ENCODE results near the gene C16orf95.
"Not testable (repeated sequence)": the region's sequence is repeated elsewhere in the genome, so short reads cannot be mapped to it uniquely, and the experiment has no call there.

C16orf95 gene

GRCh38 chr16:87347932-87348615 is 30.9 kb upstream of the C16orf95 start:
- DNase-seq (ENCODE audit: extremely low read depth in 1 of 2, low read depth in 1 of 2), result no peak

DNA sequence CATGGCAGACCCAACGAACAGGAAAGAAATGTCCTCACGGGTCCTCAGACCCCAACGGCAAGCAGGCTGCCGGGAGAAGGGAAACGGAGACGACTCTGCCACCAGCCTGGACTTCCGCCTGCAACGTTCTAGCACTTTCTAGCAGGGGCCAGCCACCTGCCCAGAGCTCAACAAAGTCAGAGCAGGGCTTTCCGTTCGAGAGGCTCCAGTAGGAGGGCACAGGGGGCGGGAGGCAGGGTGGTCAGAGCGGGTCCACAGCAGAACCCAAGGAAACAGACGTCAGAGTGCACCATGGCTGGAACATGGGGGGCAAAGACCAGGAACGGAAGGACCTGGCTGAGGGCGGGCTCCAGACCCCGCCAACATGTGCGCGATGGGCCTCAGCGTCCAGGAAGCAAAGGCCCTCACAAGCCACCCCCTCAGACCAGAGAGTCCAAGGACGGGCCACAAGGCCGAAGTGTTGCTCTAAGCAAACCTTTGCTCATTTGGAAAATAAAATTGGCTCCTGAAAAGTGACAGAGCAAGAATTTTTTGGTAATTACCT is 29.4 kb upstream of the C16orf95 start:
- DNase-seq (ENCODE audit: extremely low read depth in 1 of 2, low read depth in 1 of 2), result no peak

- DNase-seq (ENCODE audit: extremely low read depth in 1 of 2, low read depth in 1 of 2), result no peak
Observed at GRCh38 chr16:87345726-87346424, 28.7 kb upstream of the C16orf95 start.

GRCh38 chr16:87344931-87345631 is 27.9 kb upstream of the C16orf95 start:
- DNase-seq (ENCODE audit: extremely low read depth in 1 of 2, low read depth in 1 of 2), result peak; percentile 18 to 24

DNA sequence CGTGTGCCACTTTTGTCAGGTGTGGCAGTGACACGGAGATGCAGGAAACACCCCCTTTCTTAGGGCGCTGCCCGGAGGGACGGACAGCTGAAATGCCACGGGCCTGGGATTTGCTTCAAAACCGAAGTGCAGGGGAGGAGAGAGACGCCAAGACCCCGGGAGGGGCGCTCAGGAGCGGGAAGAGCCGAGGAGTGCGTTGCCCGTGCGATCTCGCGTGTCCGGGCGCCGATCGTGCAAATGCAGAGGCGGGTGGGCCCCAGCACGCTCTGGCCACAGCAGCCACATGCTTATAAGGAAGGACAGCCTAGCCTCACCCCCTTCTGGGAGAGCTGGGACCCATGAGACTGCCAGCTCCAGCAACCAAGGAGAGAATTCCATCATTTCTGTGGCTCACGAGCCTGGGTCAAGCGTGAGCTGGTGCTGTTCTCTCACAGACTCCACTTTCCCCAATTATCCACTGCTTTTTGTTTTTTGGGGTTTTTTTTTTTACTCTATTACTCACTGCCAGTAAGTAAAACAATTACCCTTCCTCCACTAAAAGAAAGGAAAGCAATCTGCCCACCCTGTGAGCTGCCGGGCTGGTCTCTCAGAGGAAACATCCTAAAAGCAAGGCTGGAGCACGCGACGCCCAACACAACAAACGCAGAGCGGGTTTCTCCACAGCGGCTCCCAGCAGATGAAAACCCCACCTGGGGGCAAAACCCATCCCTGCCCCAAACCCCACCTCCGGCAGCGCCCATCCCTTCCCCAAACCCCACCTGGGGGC is 27.2 kb upstream of the C16orf95 start:
- DNase-seq (ENCODE audit: extremely low read depth in 1 of 2, low read depth in 1 of 2), result no peak

- DNase-seq (ENCODE audit: extremely low read depth in 1 of 2, low read depth in 1 of 2), result no peak
Observed at GRCh38 chr16:87343753-87344050, 26.5 kb upstream of the C16orf95 start.

GRCh38 chr16:87342978-87343752 is 26.0 kb upstream of the C16orf95 start:
- no peak for DNase-seq (ENCODE audit: extremely low read depth in 1 of 2, low read depth in 1 of 2)

DNA sequence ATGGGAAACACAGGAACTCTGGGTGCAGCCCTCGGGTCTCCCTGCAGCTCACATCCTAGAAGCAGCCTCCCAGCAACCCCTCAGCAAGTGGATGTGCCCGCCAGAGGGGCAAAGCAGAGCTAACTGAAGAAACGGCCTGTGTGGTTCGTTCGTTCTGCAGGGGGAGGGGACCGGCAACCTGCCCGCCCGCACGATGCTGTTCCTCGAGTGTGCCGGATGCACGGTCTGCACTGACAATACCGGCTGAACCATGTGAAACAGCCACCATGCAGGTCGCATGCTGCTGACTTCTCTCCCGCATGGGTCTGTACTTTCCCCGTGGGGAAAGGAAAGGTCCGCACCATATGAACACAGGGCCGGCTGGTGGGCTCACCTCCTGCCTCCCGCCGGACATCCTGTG is 25.3 kb upstream of the C16orf95 start:
- no peak for DNase-seq (ENCODE audit: extremely low read depth in 1 of 2, low read depth in 1 of 2)

DNA sequence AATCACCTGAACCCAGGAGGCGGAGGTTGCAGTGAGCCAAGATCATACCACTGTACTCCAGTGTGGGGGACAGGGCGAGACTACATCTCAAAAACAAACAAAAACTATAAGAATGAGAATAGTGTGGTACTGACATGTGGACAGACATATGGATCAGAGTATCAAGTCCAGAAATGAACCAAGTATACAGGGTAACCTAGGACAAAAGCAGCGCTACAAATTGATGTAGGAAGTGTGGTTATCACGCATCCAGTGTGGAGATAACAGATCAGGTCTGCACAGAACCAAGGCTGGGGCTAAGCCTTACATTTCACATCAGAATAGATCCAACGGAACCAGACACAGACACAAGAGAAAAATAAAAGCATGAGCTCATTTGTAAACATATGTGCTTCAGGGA is 23.0 kb upstream of the C16orf95 start:
- no peak for DNase-seq (ENCODE audit: extremely low read depth in 1 of 2, low read depth in 1 of 2)

- DNase-seq (ENCODE audit: extremely low read depth in 1 of 2, low read depth in 1 of 2), result not testable (repeated sequence)
Observed at GRCh38 chr16:87339724-87340105, 22.5 kb upstream of the C16orf95 start.

DNA sequence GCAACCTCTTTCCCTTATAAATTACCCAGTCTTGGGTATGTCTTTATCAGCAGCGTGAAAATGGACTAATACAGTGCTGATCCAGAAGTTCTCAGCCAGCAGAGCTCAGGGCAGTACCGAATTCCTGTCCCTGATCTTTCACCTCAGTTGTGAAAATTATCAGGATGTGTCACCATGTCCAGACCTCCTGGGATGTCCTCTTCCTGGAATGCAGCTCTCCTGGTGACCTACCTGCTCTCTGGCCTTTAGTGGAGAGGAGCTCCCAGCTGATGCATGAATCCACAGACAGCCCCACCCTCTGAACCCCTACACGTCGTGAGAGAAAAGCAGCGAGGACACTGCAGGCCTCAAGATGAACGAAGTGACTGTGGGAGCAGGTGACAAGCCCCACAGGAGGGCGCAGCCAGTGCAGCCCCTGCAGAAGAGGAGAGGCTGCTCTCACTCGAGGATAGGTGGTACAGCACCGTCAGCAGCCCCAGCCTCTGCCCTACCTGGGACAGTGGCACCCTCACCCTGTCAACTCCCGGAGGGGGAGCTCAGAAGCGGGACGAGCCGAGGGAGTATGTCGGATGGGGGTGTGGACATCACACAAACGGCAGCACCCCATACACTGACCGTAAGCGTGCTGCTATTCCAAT is 22.0 kb upstream of the C16orf95 start:
- no peak for DNase-seq (ENCODE audit: extremely low read depth in 1 of 2, low read depth in 1 of 2)

- no peak for DNase-seq (ENCODE audit: extremely low read depth in 1 of 2, low read depth in 1 of 2)
Observed at GRCh38 chr16:87338155-87338765, 21.1 kb upstream of the C16orf95 start.

- no peak for DNase-seq (ENCODE audit: extremely low read depth in 1 of 2, low read depth in 1 of 2)
Observed at GRCh38 chr16:87337262-87337771, 20.1 kb upstream of the C16orf95 start.

- no peak for DNase-seq (ENCODE audit: extremely low read depth in 1 of 2, low read depth in 1 of 2)
Observed at GRCh38 chr16:87336434-87337240, 19.4 kb upstream of the C16orf95 start.

DNA sequence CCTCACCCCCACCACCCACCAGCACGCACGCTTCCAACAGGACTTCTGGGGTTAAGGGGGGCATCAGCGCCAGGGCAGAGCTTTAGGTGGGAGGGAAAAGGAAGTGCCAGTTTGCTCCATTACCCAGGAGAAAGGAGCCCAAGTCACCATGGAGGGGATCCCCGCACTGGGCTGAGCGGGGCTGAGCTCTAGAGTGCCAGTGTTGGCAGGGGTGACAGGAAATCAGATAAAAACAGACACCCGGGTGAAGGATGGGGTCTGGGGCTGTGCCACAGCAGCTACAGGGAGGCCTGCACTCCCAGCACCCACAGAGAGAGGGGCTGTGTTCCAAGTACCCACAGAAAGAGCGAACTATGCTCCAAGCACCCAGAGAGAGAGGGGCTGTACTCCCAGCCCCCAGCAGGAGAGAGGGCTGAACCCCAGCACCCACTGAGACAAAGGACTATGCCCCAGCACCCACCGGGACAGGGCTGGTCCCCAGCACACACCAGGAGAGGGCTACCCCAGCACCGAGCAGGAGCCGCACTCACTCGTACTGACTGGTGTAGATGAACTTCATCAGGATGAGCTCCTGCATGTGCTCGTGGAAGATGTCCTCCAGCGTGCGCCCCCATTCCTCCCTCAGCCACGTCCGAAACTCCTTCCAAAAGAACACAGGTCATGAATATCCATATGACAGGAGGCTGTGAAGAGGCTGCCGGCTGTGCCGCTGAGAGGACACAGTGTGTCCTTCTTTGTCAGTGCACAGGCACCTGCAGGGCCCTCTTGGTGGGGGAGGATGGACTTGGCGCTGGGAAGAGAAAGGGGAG is 18.6 kb upstream of the C16orf95 start:
- DNase-seq (ENCODE audit: extremely low read depth in 1 of 2, low read depth in 1 of 2), result no peak

DNA sequence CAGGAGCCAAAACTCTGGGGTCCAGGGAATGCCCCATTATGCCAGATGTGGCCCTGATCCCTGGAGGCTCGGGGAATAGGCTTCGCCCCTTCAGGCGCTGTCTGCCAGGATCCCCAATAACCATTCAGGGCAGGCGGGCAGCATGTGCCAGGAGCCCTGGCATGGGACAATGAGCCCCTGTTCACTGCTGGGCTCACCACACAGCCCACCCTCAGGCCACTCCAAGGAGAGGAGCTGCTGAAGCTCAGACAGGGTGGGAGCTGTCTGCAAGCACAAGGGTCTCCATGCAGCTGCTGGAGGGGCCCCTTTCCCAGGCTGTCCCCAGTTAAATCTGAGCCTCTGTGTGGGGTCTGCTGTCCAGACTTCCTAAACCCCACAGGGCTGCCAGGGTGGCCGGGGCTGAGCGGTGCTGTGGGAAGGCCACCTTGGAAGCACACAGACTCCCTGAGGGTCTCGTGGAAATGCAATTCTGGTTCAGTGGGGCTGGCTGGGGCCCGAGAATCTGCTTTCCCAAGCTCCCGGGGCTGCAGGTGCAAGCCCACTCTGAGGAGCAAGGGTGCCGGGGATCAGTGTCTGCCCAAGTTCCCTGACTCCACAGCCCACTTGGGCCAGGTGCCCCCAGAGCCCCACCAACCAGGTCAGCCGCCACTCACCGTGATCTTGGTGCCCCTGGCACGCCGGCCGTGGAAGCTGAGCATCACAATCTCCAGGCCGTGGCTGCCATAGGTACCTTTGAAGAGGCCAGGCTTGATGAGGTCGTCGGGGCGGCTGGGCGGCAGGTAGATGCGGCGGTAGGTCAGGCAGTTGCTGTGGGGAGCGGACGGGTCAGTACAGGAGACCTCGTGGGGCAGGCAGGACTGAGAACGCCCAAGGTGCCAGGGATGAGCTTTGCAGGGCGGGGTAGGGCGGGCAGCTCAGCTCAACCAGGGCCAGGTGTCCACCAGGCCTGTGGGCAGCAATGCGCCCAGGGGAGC is 17.7 kb upstream of the C16orf95 start:
- no peak for DNase-seq (ENCODE audit: extremely low read depth in 1 of 2, low read depth in 1 of 2)

Measured in activated CD8-positive, alpha-beta memory T cell treated with anti-CD3 and anti-CD28 coated beads for 1 hour (primary cell).